ENCODE measurements around the gene PPP1R3G.

DNA sequence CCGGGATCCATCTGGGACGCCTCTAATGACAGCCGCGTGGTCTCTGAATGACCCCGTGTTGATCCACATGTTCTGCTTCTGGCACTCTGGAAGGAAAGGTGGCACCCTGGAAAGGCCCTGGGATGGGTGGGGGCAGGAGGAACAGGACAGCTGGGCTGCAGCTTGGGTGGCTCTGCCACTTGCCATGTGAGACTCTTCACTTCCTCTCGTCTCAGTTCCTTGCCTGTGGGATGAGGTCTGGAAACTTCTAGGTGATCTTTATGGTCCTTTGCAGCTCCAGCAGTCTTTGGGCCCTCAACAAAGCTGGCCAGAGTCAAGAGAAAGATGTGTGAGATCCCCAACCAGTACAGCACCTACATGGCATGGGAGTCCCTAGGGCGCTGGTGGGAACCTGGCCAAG lies 26.5 kb downstream of the PPP1R3G start:
- TF ChIP-seq CTCF (IDR thresholded peaks at IDR 0.05) = no peak
- no peak for TF ChIP-seq POLR2A (IDR thresholded peaks at IDR 0.05)
